ENCODE measurements around the gene PKN3.

DNA sequence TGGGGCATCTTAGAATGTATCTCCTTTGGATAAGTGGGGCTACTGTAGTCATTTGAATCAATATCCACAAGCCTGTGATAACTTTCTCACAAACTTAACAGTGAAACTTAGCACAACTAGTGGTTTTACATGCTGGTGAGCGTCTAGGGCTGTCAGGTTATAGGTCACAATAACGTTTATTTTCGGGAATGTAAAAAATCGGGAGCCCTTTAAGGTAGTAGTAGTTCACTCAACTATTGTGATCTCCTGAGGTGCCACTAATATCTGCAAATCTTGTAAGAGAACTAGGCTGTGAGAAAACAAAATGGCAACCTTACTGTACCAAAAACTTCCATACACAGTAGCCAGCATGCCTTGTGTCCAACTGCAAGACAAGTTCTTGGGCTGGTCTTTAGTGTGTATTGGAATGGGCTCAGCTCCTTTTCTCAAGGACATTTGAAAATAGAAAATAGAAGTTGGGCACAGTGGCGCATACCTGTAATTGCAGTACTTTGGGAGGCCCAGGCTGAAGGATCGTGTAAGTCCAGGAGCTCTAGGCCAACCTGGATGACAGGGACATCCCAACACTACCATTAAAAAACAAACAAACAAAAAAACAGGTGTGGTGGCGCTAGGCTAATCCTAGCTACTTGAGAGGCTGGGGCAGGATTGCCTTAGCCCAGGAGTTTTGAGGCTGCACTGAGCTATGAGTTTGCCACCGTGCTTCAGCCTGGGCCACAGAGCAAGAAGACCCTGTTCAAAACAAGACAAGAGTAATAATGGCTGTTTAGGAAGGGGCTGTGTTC, 5.2 kb upstream of the PKN3 start:
- TF ChIP-seq, protein P1, sequence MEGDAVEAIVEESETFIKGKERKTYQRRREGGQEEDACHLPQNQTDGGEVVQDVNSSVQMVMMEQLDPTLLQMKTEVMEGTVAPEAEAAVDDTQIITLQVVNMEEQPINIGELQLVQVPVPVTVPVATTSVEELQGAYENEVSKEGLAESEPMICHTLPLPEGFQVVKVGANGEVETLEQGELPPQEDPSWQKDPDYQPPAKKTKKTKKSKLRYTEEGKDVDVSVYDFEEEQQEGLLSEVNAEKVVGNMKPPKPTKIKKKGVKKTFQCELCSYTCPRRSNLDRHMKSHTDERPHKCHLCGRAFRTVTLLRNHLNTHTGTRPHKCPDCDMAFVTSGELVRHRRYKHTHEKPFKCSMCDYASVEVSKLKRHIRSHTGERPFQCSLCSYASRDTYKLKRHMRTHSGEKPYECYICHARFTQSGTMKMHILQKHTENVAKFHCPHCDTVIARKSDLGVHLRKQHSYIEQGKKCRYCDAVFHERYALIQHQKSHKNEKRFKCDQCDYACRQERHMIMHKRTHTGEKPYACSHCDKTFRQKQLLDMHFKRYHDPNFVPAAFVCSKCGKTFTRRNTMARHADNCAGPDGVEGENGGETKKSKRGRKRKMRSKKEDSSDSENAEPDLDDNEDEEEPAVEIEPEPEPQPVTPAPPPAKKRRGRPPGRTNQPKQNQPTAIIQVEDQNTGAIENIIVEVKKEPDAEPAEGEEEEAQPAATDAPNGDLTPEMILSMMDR (IDR thresholded peaks at IDR 0.05): no peak
- no peak for TF ChIP-seq POLR2A (IDR thresholded peaks at IDR 0.05)

Data from lower leg skin (tissue), 3 donors.